HG03460 (cell line): ENCODE measurements around the gene CCT6A.
"Not testable (repeated sequence)": the region's sequence is repeated elsewhere in the genome, so short reads cannot be mapped to it uniquely, and the experiment has no call there.

Experiments
- ATAC-seq: cut with Tn5 transposase; IDR thresholded peaks from one replicate; pipeline ENCODE4 v1.9.1; 2021; ENCODE audit not compliant: unreplicated experiment

Gene CCT6A

DNA sequence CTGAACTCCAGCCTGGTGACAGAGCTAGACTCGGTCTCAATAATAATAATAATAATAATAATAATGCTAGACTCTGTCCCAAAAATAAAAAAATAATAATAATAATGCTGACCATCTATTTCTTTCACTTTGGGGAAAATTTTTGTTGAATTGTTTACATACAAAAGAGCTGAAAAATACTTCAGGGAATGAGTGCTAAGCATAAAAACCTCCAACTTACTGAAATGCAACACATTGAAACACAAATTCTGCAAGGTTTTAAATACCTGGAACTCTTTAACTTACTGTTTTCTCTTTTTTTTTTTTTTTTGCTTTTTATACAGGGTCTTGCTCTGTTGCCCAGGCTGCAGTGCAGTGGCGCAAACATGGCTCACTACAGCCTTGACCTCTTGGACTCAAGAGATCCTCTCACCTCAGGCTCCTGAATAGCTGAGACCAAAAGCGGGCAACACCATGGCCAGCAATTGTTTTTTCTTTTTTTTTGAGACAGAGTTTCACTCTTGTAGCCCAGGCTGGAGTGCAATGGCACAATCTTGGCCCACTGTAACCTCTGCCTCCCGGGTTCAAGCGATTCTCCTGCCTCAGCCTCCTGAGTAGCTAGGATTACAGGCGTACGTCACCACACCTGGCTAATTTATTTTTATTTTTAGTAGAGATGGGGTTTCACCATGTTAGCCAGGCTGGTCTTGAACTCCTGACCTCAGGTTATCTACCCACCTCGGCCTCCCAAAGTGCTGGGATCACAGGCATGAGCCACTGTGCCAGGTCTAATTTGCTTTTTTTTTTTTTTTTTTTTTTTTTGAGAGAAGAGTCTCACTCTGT lies 46.8 kb downstream of the CCT6A start:
- not testable (repeated sequence) for ATAC-seq

DNA sequence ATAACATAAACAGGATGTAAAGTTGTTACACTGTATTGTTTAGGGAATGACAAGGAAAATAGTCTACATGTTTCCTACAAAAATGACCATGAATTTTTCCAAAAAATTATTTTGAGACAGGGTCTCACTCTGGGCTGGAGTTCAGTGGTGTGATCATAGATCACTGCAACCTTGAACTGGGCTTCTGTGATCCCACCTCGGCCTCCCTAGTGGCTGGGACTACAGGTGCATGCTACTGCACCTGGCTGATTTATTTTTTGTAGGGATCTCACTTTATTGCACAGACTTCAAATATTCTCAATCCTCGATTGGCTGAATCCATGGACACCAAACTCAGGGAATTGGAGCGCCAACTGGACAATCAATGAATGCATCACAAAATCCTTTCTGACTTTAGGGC lies 48.1 kb downstream of the CCT6A start:
- ATAC-seq = no peak

DNA sequence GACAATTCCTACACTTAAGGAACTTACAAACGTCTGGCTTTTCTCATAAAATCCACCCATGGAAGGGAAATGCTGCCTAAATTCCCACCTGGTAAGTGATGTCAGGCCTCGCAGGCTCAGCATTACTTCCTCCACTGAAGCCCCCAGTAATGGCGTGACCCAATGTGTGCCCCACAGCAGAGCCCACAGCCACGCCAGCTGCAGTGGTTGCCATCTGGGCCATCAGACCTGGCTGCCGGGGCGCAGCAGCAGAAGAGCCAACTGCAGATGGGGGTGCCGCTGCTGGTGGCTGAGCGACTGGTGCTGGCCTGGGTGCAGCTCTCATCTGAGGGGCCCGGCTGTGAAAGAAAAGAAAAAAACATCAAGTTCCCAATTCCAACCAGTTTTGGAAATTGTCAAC lies 52.6 kb downstream of the CCT6A start:
- ATAC-seq = not testable (repeated sequence)

DNA sequence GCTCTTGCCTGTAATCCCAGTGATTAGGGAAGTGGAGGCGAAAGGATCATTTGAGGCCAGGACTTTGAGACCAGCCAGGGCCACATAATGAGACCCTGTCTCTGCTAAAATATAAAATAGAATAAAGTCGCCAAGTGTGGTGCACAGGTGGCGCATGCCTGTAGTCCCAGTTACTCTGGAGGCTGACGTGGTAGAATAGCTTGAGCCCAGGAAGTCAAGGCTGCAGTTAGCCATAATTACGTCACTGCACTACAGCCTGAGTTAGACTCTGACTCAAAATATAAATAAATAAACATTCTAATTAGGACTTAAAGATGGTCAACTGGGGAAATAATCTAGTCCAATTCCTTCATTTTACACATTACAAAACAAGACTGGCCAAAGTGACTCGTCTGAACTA lies 53.9 kb downstream of the CCT6A start:
- no peak for ATAC-seq

DNA sequence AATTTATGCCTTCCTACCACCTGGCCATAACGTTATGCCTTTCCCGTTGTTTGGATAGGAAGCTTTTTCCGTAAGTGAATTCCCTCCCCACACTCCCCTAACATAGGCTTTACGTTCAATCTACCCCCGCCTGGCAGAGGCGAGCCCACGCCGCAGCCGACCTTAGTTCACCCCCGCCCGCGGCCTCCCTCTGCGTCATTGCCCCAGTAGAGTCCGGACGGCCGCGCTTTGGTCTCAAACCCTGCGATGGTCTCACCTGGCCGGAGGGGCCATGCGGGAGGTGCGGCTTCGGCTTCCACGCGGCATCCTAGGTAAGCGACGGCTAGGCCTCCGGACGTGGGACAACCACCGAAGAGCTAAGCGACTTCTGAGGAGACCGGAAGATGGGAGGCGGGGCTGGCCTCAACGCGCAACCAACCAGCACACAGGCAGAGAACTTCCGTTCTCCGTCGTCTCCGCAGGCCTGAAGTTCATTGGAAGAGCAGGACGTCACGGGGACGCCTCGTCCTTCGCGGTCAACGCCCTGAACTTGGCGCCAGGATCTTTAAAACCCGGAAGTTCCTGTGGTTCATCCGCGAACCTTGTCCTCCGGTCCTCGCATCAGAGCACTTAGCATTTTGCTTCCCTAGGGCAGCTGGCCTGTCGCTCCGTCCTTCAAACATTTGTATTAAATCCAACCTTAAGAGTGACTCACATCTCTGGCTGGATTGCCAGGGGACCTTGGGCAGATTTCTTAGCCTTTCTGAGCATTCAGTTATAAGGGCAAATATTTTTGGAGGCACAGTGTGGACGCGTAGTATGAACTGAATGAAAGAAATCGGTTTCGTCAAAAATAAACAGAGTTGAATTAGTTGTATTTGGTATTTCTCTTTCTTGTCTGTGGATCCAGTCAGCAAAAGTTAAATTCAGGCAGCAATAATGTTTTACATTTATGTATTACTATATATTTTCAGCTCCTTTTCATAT lies 54.8 kb downstream of the CCT6A start, which contains the start of gene CHCHD2:
Gene CHCHD2 (minus strand): TSS at position 369 of the 966 bp plus-strand sequence. CDS start 63 bp downstream, at position 306.
- peak; percentile 99 for ATAC-seq

DNA sequence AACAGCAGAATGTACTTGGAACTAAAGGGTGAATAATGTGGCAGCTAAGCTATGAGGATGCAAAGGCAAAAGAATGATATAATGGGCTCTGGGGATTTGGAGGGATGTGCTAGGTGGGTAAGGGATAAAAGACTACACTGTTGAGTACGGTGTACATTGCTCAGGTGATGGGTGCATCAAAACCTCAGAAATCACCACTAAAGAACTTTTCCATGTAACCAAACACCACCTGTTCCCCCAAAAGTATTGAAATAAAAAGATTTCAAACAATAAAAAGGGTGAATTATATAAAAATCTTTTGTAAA lies 56.3 kb downstream of the CCT6A start:
- no peak for ATAC-seq

DNA sequence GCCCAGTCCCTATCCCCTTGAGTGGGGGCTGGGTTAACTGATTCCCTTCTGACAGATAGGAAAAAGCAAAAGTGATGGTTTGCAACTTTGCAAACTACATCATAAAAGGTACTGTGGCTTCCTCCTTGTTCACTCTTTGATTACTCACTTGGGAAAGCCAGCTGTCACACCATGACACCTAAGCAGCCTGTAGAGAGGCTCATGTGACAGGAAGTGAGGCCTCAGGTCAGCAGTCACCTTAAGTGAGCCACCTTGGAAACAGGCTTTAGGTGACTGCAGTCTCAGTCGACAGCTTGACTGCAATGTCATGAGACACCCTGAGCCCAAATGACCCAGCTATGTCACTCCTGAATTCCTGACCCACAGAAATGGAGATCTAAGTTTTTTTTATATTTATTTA lies 59.0 kb downstream of the CCT6A start:
- no peak for ATAC-seq

DNA sequence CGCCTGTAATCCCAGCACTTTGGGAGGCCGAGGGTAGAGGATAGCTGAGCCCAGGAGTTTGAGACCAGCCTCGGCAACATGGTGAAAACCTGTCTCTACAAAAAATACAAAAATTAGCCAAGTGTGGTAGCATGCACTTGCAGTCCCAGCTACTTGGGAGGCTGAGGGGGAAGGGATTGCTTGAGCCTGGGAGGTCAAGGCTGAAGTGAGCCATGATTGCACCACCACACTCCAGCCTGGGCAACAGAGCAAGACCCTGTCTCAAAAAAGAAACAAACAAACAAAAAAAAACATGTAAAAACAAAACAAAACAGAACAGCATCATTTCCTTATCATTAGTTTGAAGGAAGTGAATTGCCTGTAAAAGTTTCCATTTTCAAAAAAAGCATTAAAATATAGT lies 60.7 kb downstream of the CCT6A start:
- ATAC-seq = not testable (repeated sequence)
